Activated naive CD8-positive, alpha-beta T cell treated with anti-CD3 and anti-CD28 coated beads for 36 hours (primary cell): ENCODE measurements around the gene BCORL1. TPM values are rescaled to one million over a fixed set of nuclear protein-coding genes. Genes with fewer than 3 reads are reported as not detected.

Experiments
- DNase-seq: peaks from one replicate; pipeline ENCODE4 v3.0.0; 2021
- H3K27ac Mint-ChIP-seq: one replicate; pipeline ENCODE4 v1.8.0; 2022; ENCODE audit warnings: mild to moderate bottlenecking, moderate library complexity, mixed read lengths
- H3K27me3 Mint-ChIP-seq: one replicate; pipeline ENCODE4 v1.8.0; 2022; ENCODE audit warnings: mild to moderate bottlenecking, mixed read lengths
- H3K36me3 Mint-ChIP-seq: one replicate; pipeline ENCODE4 v1.8.0; 2021; ENCODE audit warnings: mild to moderate bottlenecking, mixed read lengths
- H3K4me1 Mint-ChIP-seq: one replicate; pipeline ENCODE4 v1.8.0; 2021; ENCODE audit warnings: mixed read lengths
- H3K4me3 Mint-ChIP-seq: one replicate; pipeline ENCODE4 v1.8.0; 2022; ENCODE audit warnings: mild to moderate bottlenecking, moderate library complexity, mixed read lengths
- H3K9me3 Mint-ChIP-seq: one replicate; pipeline ENCODE4 v1.8.0; 2022; ENCODE audit warnings: mixed read lengths
- total RNA-seq, 2 experiments: library from RNA; stranded (reverse); gene quantifications; one replicate each; pipeline ENCODE4 v1.2.3, GENCODE V29; 2021

The BCORL1 gene
- total RNA-seq, 2 experiments from 2014 or later: 6.8 to 7.3 TPM

DNA sequence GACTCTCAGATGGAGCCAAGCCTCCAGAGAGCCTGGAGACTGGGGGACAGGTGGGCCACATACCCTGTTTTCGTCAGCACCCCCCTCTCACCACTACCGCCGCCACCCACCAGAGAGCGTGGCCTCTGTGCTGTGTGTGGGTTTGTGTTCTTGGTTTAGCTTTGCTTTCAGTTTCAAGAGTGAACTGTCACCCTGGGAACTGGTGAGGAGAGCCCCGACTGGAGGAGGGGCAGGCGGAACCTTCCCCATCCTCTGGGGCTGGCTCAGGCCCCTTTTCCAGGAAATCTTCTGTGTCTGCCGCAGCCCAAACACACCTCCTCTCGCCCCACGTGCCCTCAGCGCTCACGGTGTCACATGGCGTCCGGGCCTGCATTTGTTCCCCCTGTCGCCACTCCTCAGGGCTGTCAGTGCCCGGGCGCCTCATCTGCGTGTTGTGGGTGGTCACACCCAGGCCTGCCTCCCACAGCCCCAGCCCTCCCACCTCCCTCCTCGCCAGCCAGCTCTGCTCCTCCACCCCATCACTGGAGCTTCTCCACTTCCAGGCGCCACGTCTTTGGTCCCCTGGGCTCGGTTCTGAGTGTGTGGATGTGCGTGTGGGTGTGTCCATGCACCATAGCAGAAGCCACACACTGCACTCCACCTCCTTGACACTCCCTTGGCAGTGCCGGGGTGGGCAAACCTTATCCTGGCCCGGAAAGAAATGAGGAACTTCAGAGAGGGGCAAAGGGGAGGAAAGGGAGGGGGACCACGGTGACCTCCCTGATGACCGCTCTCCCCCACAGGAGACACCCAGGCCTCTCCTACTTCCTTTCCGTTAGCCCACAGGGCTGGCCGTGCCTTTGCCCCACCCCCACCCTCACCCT is 100.0 kb downstream of the BCORL1 start:
- no peaks in the 10 kb centered on the region for H3K27me3 Mint-ChIP-seq

GRCh38 chrX:130083107-130083490 is 100.7 kb downstream of the BCORL1 start:
- Mint-ChIP-seq H3K4me3 (peak overlapping the region; percentile 59), H3K27ac (peak overlapping the region; percentile 81), H3K27me3 (no peaks in the 10 kb centered on the region), H3K9me3 (no peaks in the 10 kb centered on the region), H3K4me1 (peaks cover 57% of the 10 kb centered on the region), H3K36me3 (peaks cover 9% of the 10 kb centered on the region)
- no peak for DNase-seq

More for the DNA sequence above, 100.0 kb downstream of the BCORL1 start:
- Mint-ChIP-seq H3K4me3 (peak overlapping the region; percentile 59), H3K9me3 (no peaks in the 10 kb centered on the region), H3K36me3 (peaks cover 6% of the 10 kb centered on the region), H3K4me1 (peaks cover 53% of the 10 kb centered on the region), H3K27ac (peak overlapping the region; percentile 81)
- peak; percentile 81 for DNase-seq

DNA sequence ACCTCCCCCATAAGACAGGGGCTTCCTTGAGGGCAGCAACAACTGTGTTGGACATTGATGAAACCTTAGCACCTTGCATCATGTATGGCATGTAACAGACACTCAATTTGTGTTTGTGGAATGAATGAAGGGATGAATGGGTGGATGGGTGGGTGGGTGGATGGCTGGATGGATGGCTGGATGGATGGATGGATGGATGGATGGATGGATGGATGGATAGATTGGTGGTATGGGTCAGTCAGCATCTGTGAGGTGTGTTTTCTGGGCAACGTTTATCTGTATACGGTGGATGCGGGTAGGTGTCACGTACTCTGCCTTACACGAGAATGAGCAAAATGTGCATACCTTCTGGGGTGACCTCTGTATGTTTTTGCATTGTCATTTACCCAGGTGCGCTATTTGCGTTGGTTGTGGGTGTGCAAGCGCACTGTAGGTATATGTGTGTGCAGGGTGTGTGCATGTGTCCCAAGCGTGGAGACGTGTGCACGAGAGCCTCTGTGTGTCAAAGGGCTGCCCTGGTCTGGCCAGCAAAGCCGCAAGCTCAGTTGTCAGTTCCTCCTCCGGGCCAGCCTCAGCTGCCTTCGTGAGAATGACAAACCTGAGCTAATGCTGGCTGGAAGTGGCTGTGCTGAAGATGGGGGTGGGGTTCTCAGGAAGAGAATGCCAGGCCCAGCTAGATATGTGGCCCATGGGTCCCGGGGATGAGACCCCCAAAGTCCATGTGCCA is 101.4 kb downstream of the BCORL1 start:
- Mint-ChIP-seq H3K36me3 (peaks cover 7% of the 10 kb centered on the region), H3K4me1 (peaks cover 59% of the 10 kb centered on the region), H3K9me3 (no peaks in the 10 kb centered on the region), H3K27me3 (no peaks in the 10 kb centered on the region), H3K4me3 (peak overlapping the region; percentile 50), H3K27ac (peak overlapping the region; percentile 90)
- DNase-seq: peak; percentile 12

DNA sequence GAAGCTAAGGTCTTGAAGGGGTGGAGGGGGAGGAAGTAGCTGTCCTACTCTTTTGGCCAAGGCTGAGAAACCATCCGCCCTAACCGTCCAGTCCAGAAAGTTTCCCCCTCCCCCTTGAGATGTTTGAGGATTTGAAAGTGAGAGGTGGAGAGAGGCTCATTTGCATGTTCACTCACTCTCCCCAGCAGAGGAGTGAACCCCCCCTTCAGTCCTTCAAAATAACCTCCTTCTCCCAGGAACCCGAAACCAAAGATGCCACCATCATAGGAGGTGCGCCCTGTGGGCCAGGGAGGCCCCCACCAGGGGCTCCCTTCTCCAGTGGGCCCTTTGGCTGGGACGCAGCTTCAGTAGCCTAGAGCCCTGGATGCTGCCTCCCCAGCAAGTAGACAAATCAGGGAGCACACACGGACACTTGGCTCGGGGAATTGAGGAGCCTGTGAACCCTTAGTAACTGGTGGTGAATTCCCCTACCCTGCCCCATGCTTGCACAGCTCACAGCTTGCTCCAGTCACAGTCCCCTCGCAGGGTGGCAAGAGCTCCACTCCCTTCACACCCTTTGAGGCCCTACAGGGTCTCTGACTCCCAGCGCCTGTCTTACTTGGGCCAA is 102.3 kb downstream of the BCORL1 start:
- no peaks in the 10 kb centered on the region for H3K9me3 Mint-ChIP-seq
- peak overlapping the region; percentile 90 for H3K27ac Mint-ChIP-seq
- peaks cover 61% of the 10 kb centered on the region for H3K4me1 Mint-ChIP-seq
- no peaks in the 10 kb centered on the region for H3K27me3 Mint-ChIP-seq
- peak overlapping the region; percentile 29 for H3K4me3 Mint-ChIP-seq
- H3K36me3 Mint-ChIP-seq: peaks cover 5% of the 10 kb centered on the region
- DNase-seq: peak; percentile 26

DNA sequence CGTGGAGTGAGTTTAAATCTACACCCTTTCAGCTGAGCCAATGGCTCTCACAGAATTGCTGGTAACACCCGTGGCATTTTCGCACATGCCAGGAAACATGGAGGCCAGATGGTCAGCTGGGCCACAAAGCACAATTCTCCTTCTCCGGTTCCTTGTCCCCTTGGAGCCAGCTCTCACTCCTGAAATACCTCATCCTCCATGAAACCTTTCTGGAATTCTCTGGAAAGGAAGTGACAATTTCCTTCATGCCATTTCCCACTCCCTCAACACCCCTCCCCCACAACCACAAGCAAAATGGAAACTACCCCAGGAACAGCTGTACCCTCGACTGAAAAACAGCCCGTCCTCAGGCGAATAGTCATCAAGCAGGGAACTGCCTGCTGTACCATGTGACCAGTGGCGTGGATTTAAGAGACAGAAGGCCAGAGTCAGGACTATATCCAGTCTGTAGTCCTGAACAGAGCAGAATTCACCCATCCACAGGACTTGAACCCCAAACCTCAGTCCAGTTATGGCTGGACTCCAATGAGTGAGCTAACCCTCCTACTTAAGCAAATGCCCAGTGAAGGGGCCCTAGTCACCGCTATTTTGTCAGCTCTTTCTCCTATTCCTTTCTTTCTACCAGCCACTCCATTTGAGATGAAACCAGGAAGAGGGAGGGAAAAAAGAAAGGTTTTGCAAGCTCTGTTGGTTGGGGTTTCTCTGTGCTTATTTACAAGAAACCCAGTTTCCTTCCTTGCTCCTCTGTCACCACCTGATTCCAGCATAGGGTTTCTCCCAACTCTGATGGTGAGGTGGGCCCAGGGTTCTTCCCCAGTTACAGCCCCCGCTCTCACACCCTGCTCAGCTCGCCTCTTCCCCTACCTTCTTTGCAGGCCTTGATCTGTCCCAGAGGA is 103.4 kb downstream of the BCORL1 start:
- H3K9me3 Mint-ChIP-seq: no peaks in the 10 kb centered on the region
- H3K4me3 Mint-ChIP-seq: peak overlapping the region; percentile 66
- peaks cover 5% of the 10 kb centered on the region for H3K36me3 Mint-ChIP-seq
- H3K4me1 Mint-ChIP-seq: peaks cover 63% of the 10 kb centered on the region
- no peaks in the 10 kb centered on the region for H3K27me3 Mint-ChIP-seq
- peak; percentile 6 for DNase-seq
- peak overlapping the region; percentile 90 for H3K27ac Mint-ChIP-seq

GRCh38 chrX:130086447-130087206 is 104.2 kb downstream of the BCORL1 start:
- peaks cover 60% of the 10 kb centered on the region for H3K4me1 Mint-ChIP-seq
- H3K27ac Mint-ChIP-seq: peak overlapping the region; percentile 90
- H3K27me3 Mint-ChIP-seq: no peaks in the 10 kb centered on the region
- H3K9me3 Mint-ChIP-seq: no peaks in the 10 kb centered on the region
- DNase-seq: peak; percentile 70
- H3K36me3 Mint-ChIP-seq: peaks cover 5% of the 10 kb centered on the region
- peak overlapping the region; percentile 66 for H3K4me3 Mint-ChIP-seq

- H3K27ac Mint-ChIP-seq: peak overlapping the region; percentile 41
- H3K27me3 Mint-ChIP-seq: no peaks in the 10 kb centered on the region
- H3K36me3 Mint-ChIP-seq: peaks cover 9% of the 10 kb centered on the region
- no peaks in the 10 kb centered on the region for H3K9me3 Mint-ChIP-seq
- H3K4me3 Mint-ChIP-seq: peak overlapping the region; percentile 18
- DNase-seq: no peak
- peaks cover 49% of the 10 kb centered on the region for H3K4me1 Mint-ChIP-seq
Observed at GRCh38 chrX:130090364-130090763, 107.9 kb downstream of the BCORL1 start.

GRCh38 chrX:130091980-130092522 is 109.6 kb downstream of the BCORL1 start:
- Mint-ChIP-seq H3K36me3 (peaks cover 9% of the 10 kb centered on the region), H3K4me1 (peaks cover 40% of the 10 kb centered on the region), H3K27ac (peak overlapping the region; percentile 95), H3K4me3 (peak overlapping the region; percentile 85), H3K27me3 (no peaks in the 10 kb centered on the region), H3K9me3 (no peaks in the 10 kb centered on the region)
- DNase-seq: peak; percentile 85

DNA sequence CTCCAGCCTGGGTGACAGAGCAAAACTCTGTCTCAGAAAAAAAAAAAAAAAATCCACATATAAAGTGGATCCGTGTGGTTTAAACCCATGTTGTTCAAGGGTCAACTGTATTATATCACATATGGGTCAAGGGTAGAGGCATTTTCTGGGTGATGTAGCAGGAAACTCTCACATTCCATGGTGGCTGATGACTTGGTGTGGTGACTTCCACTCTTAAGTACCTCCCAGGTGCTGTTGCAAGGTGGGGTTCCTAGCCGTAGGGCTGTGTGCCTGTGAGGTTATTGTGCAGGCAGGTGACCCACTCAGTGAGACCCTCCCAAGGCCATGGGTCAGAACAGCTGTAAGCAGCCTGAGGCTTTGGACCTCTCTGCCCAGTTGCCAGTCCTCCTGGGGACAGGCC is 110.8 kb downstream of the BCORL1 start:
- no peak for DNase-seq
- Mint-ChIP-seq H3K27ac (no peak overlapping the region), H3K36me3 (peaks cover 6% of the 10 kb centered on the region), H3K27me3 (no peaks in the 10 kb centered on the region), H3K4me1 (peaks cover 39% of the 10 kb centered on the region), H3K9me3 (no peaks in the 10 kb centered on the region), H3K4me3 (no peak overlapping the region)

DNA sequence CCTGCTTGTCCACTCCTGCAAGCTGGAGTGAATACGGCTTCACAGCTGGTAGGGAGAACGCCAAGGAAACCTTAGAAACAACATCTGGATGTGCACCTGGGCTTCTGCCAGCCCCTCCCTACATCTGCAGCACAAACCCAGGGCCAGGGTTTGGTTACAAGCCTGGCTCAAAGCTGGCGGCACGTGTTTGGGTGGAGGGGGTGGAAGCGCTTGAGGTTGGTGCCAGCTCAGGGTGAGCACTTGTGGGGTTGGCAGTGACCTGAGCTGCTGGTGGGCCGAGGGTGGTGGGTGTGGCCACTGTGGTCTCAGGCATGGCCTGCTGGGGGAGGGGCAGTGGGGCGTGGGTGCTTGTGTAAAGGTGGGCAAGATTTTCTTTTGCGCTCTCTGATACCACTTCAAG is 112.3 kb downstream of the BCORL1 start:
- peaks cover 44% of the 10 kb centered on the region for H3K4me1 Mint-ChIP-seq
- no peaks in the 10 kb centered on the region for H3K27me3 Mint-ChIP-seq
- H3K27ac Mint-ChIP-seq: no peak overlapping the region
- H3K9me3 Mint-ChIP-seq: no peaks in the 10 kb centered on the region
- peaks cover 6% of the 10 kb centered on the region for H3K36me3 Mint-ChIP-seq
- H3K4me3 Mint-ChIP-seq: no peak overlapping the region
- DNase-seq: no peak

DNA sequence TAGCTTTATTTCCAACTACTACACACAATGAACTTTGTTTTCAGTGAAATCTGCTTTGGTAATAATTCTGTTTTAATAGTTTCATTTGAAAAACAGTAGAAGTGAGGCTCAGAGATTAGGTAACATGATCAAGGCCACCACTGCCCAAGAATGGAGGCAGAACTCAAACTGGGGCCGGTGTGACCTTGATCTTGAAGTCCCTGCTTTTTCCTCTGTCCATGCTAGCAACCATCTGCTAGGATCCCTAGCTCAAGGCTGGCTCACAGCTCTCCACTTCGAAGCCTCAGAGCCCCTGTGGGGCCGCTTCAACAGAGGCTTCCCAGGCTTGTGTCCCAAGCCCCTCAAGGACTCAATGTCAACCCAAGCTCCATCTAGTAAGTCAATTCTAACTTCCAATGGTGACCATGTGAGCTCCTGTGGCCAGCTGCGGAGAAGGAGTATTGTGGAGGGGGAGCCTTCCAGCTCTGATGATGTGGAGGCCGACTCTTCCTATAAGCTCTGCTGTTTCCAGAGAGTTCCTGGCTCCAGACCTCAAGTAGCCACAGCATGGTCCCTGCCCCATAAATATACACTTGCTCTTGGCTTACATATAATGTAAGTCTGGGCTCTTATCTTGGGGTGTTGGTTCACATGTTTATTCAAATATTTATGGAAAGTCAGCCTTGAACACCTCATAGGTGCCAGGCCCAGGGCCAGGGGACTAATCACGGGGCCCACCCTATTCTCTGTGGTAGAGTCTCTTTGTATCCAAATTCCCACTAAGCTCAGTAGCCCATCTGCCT is 113.0 kb downstream of the BCORL1 start:
- peaks cover 42% of the 10 kb centered on the region for H3K4me1 Mint-ChIP-seq
- H3K27ac Mint-ChIP-seq: peak overlapping the region; percentile 19
- no peak overlapping the region for H3K4me3 Mint-ChIP-seq
- H3K9me3 Mint-ChIP-seq: no peaks in the 10 kb centered on the region
- no peaks in the 10 kb centered on the region for H3K27me3 Mint-ChIP-seq
- peaks cover 9% of the 10 kb centered on the region for H3K36me3 Mint-ChIP-seq
- no peak for DNase-seq

DNA sequence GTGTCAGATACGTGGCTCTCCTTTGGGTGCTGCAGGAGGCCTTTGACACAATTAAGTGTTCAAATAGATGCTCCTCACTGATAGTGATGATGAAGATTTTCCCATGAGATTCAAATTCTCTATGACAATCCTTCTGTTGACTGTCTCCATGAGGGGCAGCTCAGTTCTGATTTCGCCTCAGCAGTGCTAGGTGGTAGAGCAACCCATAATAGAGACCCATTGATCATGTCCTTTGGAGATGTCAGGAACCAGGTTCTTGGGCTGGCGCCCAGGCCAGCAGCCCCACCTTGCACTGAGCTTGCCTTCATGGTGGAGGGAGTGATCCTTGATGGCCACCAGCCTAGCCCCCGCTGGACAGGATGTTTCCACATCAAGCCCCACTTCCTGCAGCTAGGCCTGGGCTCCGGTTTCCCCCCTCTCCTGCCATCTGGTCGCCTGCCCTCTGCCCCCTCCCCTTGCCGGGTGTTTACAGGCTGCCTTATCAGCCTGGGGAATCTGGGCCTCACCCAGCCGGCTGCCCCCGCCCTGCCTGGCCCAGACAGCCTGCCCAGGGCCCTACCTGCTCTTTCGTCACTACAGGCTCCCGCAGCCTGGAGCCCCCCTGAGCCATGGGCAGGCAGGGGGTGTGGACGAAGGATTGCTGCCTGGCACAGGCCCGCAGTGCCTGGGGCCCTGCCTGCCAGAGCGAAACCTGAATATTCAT is 115.2 kb downstream of the BCORL1 start:
- no peaks in the 10 kb centered on the region for H3K27me3 Mint-ChIP-seq
- peak overlapping the region; percentile 72 for H3K27ac Mint-ChIP-seq
- peaks cover 38% of the 10 kb centered on the region for H3K4me1 Mint-ChIP-seq
- DNase-seq: no peak
- peaks cover 10% of the 10 kb centered on the region for H3K36me3 Mint-ChIP-seq
- no peaks in the 10 kb centered on the region for H3K9me3 Mint-ChIP-seq
- H3K4me3 Mint-ChIP-seq: no peak overlapping the region

GRCh38 chrX:130098210-130098552 is 115.7 kb downstream of the BCORL1 start:
- Mint-ChIP-seq H3K27ac (peak overlapping the region; percentile 72), H3K4me3 (no peak overlapping the region), H3K27me3 (no peaks in the 10 kb centered on the region), H3K9me3 (no peaks in the 10 kb centered on the region), H3K4me1 (peaks cover 40% of the 10 kb centered on the region), H3K36me3 (peaks cover 10% of the 10 kb centered on the region)
- DNase-seq: no peak
